Retinal pigment epithelial cell (primary cell): Measurements from ENCODE around the gene FBN2.

ENCODE experiments used
- DNase-seq: peaks from one replicate; pipeline ENCODE4 v3.0.0-alpha.2; 2010; ENCODE audit warnings: low read depth
- H3K4me3 ChIP-seq: 2 replicates; pipeline ENCODE4 v1.5.1; 2011; ENCODE audit warnings: mild to moderate bottlenecking, low read length, control low read depth, moderate library complexity
- CTCF ChIP-seq: conservative IDR thresholded peaks from 2 replicates; pipeline ENCODE4 v1.5.1; 2011; ENCODE audit warnings: low read depth, low read length, control low read depth, inconsistent platforms

Gene FBN2

GRCh38 chr5:128572051-128572929, 34.2 kb upstream of the FBN2 start:
- no peak for TF ChIP-seq CTCF
- H3K4me3 ChIP-seq = no peak overlapping the region
- no peak for DNase-seq

- no peak for TF ChIP-seq CTCF
Measured at GRCh38 chr5:128566178-128566577, 28.1 kb upstream of the FBN2 start.

GRCh38 chr5:128559300-128560297, 21.6 kb upstream of the FBN2 start:
- DNase-seq = no peak

More at GRCh38 chr5:128566178-128566577, 28.1 kb upstream of the FBN2 start:
- no peak overlapping the region for H3K4me3 ChIP-seq
- DNase-seq = no peak

GRCh38 chr5:128553747-128554146, 15.7 kb upstream of the FBN2 start:
- H3K4me3 ChIP-seq = no peak overlapping the region
- DNase-seq = no peak
- TF ChIP-seq CTCF = no peak

More at GRCh38 chr5:128559300-128560297, 21.6 kb upstream of the FBN2 start:
- H3K4me3 ChIP-seq = no peak overlapping the region
- no peak for TF ChIP-seq CTCF

- TF ChIP-seq CTCF = no peak
- H3K4me3 ChIP-seq = no peak overlapping the region
- DNase-seq = no peak
Measured at GRCh38 chr5:128551476-128551875, 13.4 kb upstream of the FBN2 start.

GRCh38 chr5:128549496-128549895, 11.5 kb upstream of the FBN2 start:
- no peak for DNase-seq
- TF ChIP-seq CTCF = no peak
- no peak overlapping the region for H3K4me3 ChIP-seq
